ENCODE data around the gene ENTREP1.

Gene ENTREP1

GRCh38 chr9:69355232-69355631 lies 30.2 kb downstream of the ENTREP1 start:
- no peak for DNase-seq (ENCODE audit: low read depth, low spot score)
- H3K4me3 ChIP-seq (ENCODE audit: low read length): no peak overlapping the region

- DNase-seq (ENCODE audit: low read depth, low spot score): no peak
- no peak overlapping the region for H3K4me3 ChIP-seq (ENCODE audit: low read length)
Measured at GRCh38 chr9:69357030-69357775, 32.2 kb downstream of the ENTREP1 start.

- no peak overlapping the region for H3K4me3 ChIP-seq (ENCODE audit: low read length)
- no peak for DNase-seq (ENCODE audit: low read depth, low spot score)
Measured at GRCh38 chr9:69357821-69358220, 32.8 kb downstream of the ENTREP1 start.

GRCh38 chr9:69363191-69363590 lies 38.2 kb downstream of the ENTREP1 start:
- no peak overlapping the region for H3K4me3 ChIP-seq (ENCODE audit: low read length)
- no peak for DNase-seq (ENCODE audit: low read depth, low spot score)

GRCh38 chr9:69364510-69365150 lies 39.6 kb downstream of the ENTREP1 start:
- H3K4me3 ChIP-seq (ENCODE audit: low read length): no peak overlapping the region
- DNase-seq (ENCODE audit: low read depth, low spot score): no peak

GRCh38 chr9:69370430-69370829 lies 45.4 kb downstream of the ENTREP1 start:
- no peak for DNase-seq (ENCODE audit: low read depth, low spot score)
- H3K4me3 ChIP-seq (ENCODE audit: low read length): no peak overlapping the region

GRCh38 chr9:69371001-69371400 lies 46.0 kb downstream of the ENTREP1 start:
- no peak overlapping the region for H3K4me3 ChIP-seq (ENCODE audit: low read length)
- no peak for DNase-seq (ENCODE audit: low read depth, low spot score)

- DNase-seq (ENCODE audit: low read depth, low spot score): no peak
- H3K4me3 ChIP-seq (ENCODE audit: low read length): no peak overlapping the region
Measured at GRCh38 chr9:69376651-69377050, 51.6 kb downstream of the ENTREP1 start.

GRCh38 chr9:69377291-69377690 lies 52.3 kb downstream of the ENTREP1 start:
- no peak for DNase-seq (ENCODE audit: low read depth, low spot score)
- no peak overlapping the region for H3K4me3 ChIP-seq (ENCODE audit: low read length)

- H3K4me3 ChIP-seq (ENCODE audit: low read length): no peak overlapping the region
- DNase-seq (ENCODE audit: low read depth, low spot score): no peak
Measured at GRCh38 chr9:69377981-69378380, 53.0 kb downstream of the ENTREP1 start.

GRCh38 chr9:69379270-69379982 lies 54.4 kb downstream of the ENTREP1 start:
- no peak for DNase-seq (ENCODE audit: low read depth, low spot score)
- H3K4me3 ChIP-seq (ENCODE audit: low read length): no peak overlapping the region

- DNase-seq (ENCODE audit: low read depth, low spot score): no peak
- no peak overlapping the region for H3K4me3 ChIP-seq (ENCODE audit: low read length)
Measured at GRCh38 chr9:69380301-69380700, 55.3 kb downstream of the ENTREP1 start.

- DNase-seq (ENCODE audit: low read depth, low spot score): no peak
- no peak overlapping the region for H3K4me3 ChIP-seq (ENCODE audit: low read length)
Measured at GRCh38 chr9:69380811-69381210, 55.8 kb downstream of the ENTREP1 start.

GRCh38 chr9:69382135-69382534 lies 57.1 kb downstream of the ENTREP1 start:
- DNase-seq (ENCODE audit: low read depth, low spot score): no peak
- no peak overlapping the region for H3K4me3 ChIP-seq (ENCODE audit: low read length)

- no peak for DNase-seq (ENCODE audit: low read depth, low spot score)
- no peak overlapping the region for H3K4me3 ChIP-seq (ENCODE audit: low read length)
Measured at GRCh38 chr9:69385581-69386033, 60.6 kb downstream of the ENTREP1 start.

- no peak for DNase-seq (ENCODE audit: low read depth, low spot score)
- H3K4me3 ChIP-seq (ENCODE audit: low read length): no peak overlapping the region
Measured at GRCh38 chr9:69386651-69387050, 61.6 kb downstream of the ENTREP1 start.

GRCh38 chr9:69388596-69388995 lies 63.6 kb downstream of the ENTREP1 start:
- H3K4me3 ChIP-seq (ENCODE audit: low read length): no peak overlapping the region
- no peak for DNase-seq (ENCODE audit: low read depth, low spot score)

- H3K4me3 ChIP-seq (ENCODE audit: low read length): no peak overlapping the region
- DNase-seq (ENCODE audit: low read depth, low spot score): no peak
Measured at GRCh38 chr9:69389437-69389995, 64.5 kb downstream of the ENTREP1 start.

GRCh38 chr9:69391487-69391886 lies 66.5 kb downstream of the ENTREP1 start:
- H3K4me3 ChIP-seq (ENCODE audit: low read length): no peak overlapping the region
- no peak for DNase-seq (ENCODE audit: low read depth, low spot score)

GRCh38 chr9:69391946-69392345 lies 66.9 kb downstream of the ENTREP1 start:
- DNase-seq (ENCODE audit: low read depth, low spot score): no peak
- no peak overlapping the region for H3K4me3 ChIP-seq (ENCODE audit: low read length)

All from Jurkat, Clone E6-1 (cell line).